Gastroesophageal sphincter (tissue), 4 donors: Measurements from ENCODE around the gene OTC. TPM values are rescaled to one million over a fixed set of nuclear protein-coding genes. Genes with fewer than 3 reads are reported as not detected.

Experiments
- ATAC-seq: fragments of 150-250 bp; one replicate; pipeline ENCODE4 v1.9.1; 2016; ENCODE audit warnings: mild to moderate bottlenecking, moderate library complexity
- H3K27ac ChIP-seq, 4 donors: fragments of 200-600 bp; sonication (generic) in 3 of 4; 1 replicate in 3 of 4; 2 replicates in 1 of 4; pipeline ENCODE4 v1.5.1; 2016 to 2019
- H3K27me3 ChIP-seq: fragments of 200-600 bp; sonication (generic); one replicate; pipeline ENCODE4 v1.5.1; 2019
- H3K36me3 ChIP-seq, 2 donors: fragments of 200-600 bp; sonication (generic); one replicate each; pipeline ENCODE4 v1.5.1; 2019; ENCODE audit warnings: control low read depth in 1 of 2
- H3K4me1 ChIP-seq, 3 donors: fragments of 200-600 bp; sonication (generic); 1 replicate in 2 of 3; 2 replicates in 1 of 3; pipeline ENCODE4 v1.5.1; 2016 to 2019; ENCODE audit warnings: control low read depth in 2 of 3
- H3K4me3 ChIP-seq, 2 donors: fragments of 200-600 bp; sonication (generic); one replicate each; pipeline ENCODE4 v1.5.1; 2019; ENCODE audit warnings: mild to moderate bottlenecking in 1 of 2, moderate library complexity in 1 of 2
- H3K9me3 ChIP-seq, 3 donors: fragments of 200-600 bp; sonication (generic); one replicate each; pipeline ENCODE4 v1.5.1; 2017 to 2019; ENCODE audit warnings: control low read depth in 2 of 3
- CTCF ChIP-seq, 4 experiments: fragments of 200-600 bp in 2 of 4; fragments of 450-650 bp in 2 of 4; sonication (generic) in 1 of 4; IDR thresholded peaks; one replicate each; pipeline ENCODE4 v1.5.1; 2017 to 2019; ENCODE audit warnings: antibody characterized with exemption in 4 of 4, mild to moderate bottlenecking in 2 of 4, moderate library complexity in 2 of 4
- EP300 ChIP-seq: sonication (generic); formaldehyde crosslinking; IDR thresholded peaks from one replicate; pipeline ENCODE4 v1.6.1; 2017; ENCODE audit warnings: antibody characterized with exemption, mild to moderate bottlenecking
- POLR2A ChIP-seq, 2 donors: fragments of 450-650 bp; IDR thresholded peaks; one replicate each; pipeline ENCODE4 v1.6.1; 2017; ENCODE audit warnings: antibody characterized with exemption in 2 of 2, mild to moderate bottlenecking in 2 of 2, moderate library complexity in 1 of 2
- POLR2AphosphoS5 ChIP-seq: sonication (generic); formaldehyde crosslinking; IDR thresholded peaks from one replicate; pipeline ENCODE4 v1.6.1; 2017; ENCODE audit warnings: antibody characterized with exemption
- WGBS, 2 donors: methylation state at CpG; one replicate each; pipeline ENCODE4 v1.1.5; 2018; ENCODE audit warnings: low coverage in 1 of 2; 5-methylcytosine and 5-hydroxymethylcytosine counted together
- total RNA-seq, 4 donors: library from RNA; depleted of rRNA; stranded (reverse); fragments of >200 nt; gene quantifications; one replicate each; pipeline ENCODE4 v1.1.0, GENCODE V29; 2016

Gene OTC
- total RNA-seq, 4 donors from 2014 or later, result 0.67 to 0.94 TPM; not detected in 2

- ATAC-seq, result no peak
- Histone ChIP-seq H3K9me3 (no peaks in the 10 kb centered on the region), H3K27me3 (no peaks in the 10 kb centered on the region), H3K4me3 (no peak overlapping the region), H3K4me1 (no peaks in the 10 kb centered on the region), H3K36me3 (no peaks in the 10 kb centered on the region), H3K27ac (no peak overlapping the region)
- WGBS, 2 donors, result 80 to 100% methylated on average over 1 of the region's 1 CpG
- TF ChIP-seq EP300 (no peak), POLR2A (IDR thresholded peaks at IDR 0.05) (no peak), CTCF (IDR thresholded peaks at IDR 0.05) (no peak), POLR2AphosphoS5 (no peak)
Observed at GRCh38 chrX:38403834-38404233, 51.4 kb downstream of the OTC start.

- Histone ChIP-seq H3K27ac (no peak overlapping the region), H3K4me1 (no peaks in the 10 kb centered on the region), H3K9me3 (no peaks in the 10 kb centered on the region), H3K4me3 (no peak overlapping the region), H3K36me3 (no peaks in the 10 kb centered on the region), H3K27me3 (no peaks in the 10 kb centered on the region)
- no peak for TF ChIP-seq CTCF (IDR thresholded peaks at IDR 0.05)
- no peak for TF ChIP-seq POLR2AphosphoS5
- TF ChIP-seq EP300, result no peak
- no peak for TF ChIP-seq POLR2A (IDR thresholded peaks at IDR 0.05)
- 13% methylated on average over 4 of the region's 4 CpGs; no CpG with 5 or more reads in 1 of the 2 donors for WGBS, 2 donors
- ATAC-seq, result no peak
Observed at GRCh38 chrX:38407126-38407525, 54.7 kb downstream of the OTC start.

GRCh38 chrX:38409289-38409688 lies 56.9 kb downstream of the OTC start:
- TF ChIP-seq EP300 (no peak), CTCF (IDR thresholded peaks at IDR 0.05) (no peak), POLR2A (IDR thresholded peaks at IDR 0.05) (no peak), POLR2AphosphoS5 (no peak)
- no peaks in the 10 kb centered on the region for H3K4me1 ChIP-seq
- H3K9me3 ChIP-seq, result no peaks in the 10 kb centered on the region
- no peak for ATAC-seq
- H3K4me3 ChIP-seq, result no peak overlapping the region
- no peaks in the 10 kb centered on the region for H3K36me3 ChIP-seq
- H3K27ac ChIP-seq, result no peak overlapping the region
- H3K27me3 ChIP-seq, result no peaks in the 10 kb centered on the region

- ATAC-seq, result no peak
- H3K4me3 ChIP-seq, result no peak overlapping the region
- no peaks in the 10 kb centered on the region for H3K4me1 ChIP-seq
- no peaks in the 10 kb centered on the region for H3K27me3 ChIP-seq
- H3K27ac ChIP-seq, result no peak overlapping the region
- no peaks in the 10 kb centered on the region for H3K36me3 ChIP-seq
- no peak for TF ChIP-seq POLR2AphosphoS5
- TF ChIP-seq POLR2A (IDR thresholded peaks at IDR 0.05), result no peak
- TF ChIP-seq EP300, result no peak
- TF ChIP-seq CTCF (IDR thresholded peaks at IDR 0.05), result no peak
- H3K9me3 ChIP-seq, result no peaks in the 10 kb centered on the region
Observed at GRCh38 chrX:38426785-38427184, 74.4 kb downstream of the OTC start.

- no peak overlapping the region for H3K27ac ChIP-seq
- H3K4me1 ChIP-seq, result no peaks in the 10 kb centered on the region
- no peaks in the 10 kb centered on the region for H3K36me3 ChIP-seq
- TF ChIP-seq EP300 (no peak), POLR2A (IDR thresholded peaks at IDR 0.05) (no peak), POLR2AphosphoS5 (no peak), CTCF (IDR thresholded peaks at IDR 0.05) (no peak)
- H3K9me3 ChIP-seq, result no peaks in the 10 kb centered on the region
- no peak overlapping the region for H3K4me3 ChIP-seq
- no peaks in the 10 kb centered on the region for H3K27me3 ChIP-seq
- WGBS, 2 donors, result 40 to 80% methylated on average over 1 of the region's 1 CpG
- ATAC-seq, result no peak
Observed at GRCh38 chrX:38431525-38431924, 79.1 kb downstream of the OTC start.
